SJCRH30 (cell line): ENCODE data around the gene CD34. TPM values are rescaled to one million over a fixed set of nuclear protein-coding genes. Genes with fewer than 3 reads are reported as not detected.

Experiments used
- DNase-seq, 2 experiments: peaks; one replicate each; pipeline ENCODE4 v3.0.0-alpha.2; 2015 to 2020
- H3K27ac ChIP-seq: fragments of 250-450 bp; sonication (Bioruptor Pico); 2 replicates; pipeline ENCODE4 v1.5.1; 2020; ENCODE audit warnings: mild to moderate bottlenecking, moderate library complexity
- H3K27me3 ChIP-seq: fragments of 250-450 bp; sonication (Bioruptor Pico); 2 replicates; pipeline ENCODE4 v1.5.1; 2020; ENCODE audit warnings: mild to moderate bottlenecking, moderate library complexity
- H3K36me3 ChIP-seq: fragments of 250-450 bp; sonication (Bioruptor Pico); 2 replicates; pipeline ENCODE4 v1.5.1; 2020; ENCODE audit warnings: mild to moderate bottlenecking, moderate library complexity
- H3K4me1 ChIP-seq: fragments of 250-450 bp; sonication (Bioruptor Pico); 2 replicates; pipeline ENCODE4 v1.5.1; 2020; ENCODE audit warnings: mild to moderate bottlenecking, moderate library complexity
- H3K4me3 ChIP-seq: fragments of 250-450 bp; sonication (Bioruptor Pico); 2 replicates; pipeline ENCODE4 v1.5.1; 2020; ENCODE audit warnings: mild to moderate bottlenecking, moderate library complexity
- H3K9me3 ChIP-seq: fragments of 250-450 bp; sonication (Bioruptor Pico); replicated peaks from 2 replicates; pipeline ENCODE4 v1.5.1; 2020; ENCODE audit warnings: mild to moderate bottlenecking, moderate library complexity
- total RNA-seq: library from RNA; depleted of rRNA; stranded (reverse); fragments of >200 nt; shearing (Covaris generic); gene quantifications from 2 replicates; pipeline ENCODE4 v1.2.3, GENCODE V29; 2014

CD34 gene
- total RNA-seq, 1 experiment from 2014 or later, result 0.36 TPM

DNA sequence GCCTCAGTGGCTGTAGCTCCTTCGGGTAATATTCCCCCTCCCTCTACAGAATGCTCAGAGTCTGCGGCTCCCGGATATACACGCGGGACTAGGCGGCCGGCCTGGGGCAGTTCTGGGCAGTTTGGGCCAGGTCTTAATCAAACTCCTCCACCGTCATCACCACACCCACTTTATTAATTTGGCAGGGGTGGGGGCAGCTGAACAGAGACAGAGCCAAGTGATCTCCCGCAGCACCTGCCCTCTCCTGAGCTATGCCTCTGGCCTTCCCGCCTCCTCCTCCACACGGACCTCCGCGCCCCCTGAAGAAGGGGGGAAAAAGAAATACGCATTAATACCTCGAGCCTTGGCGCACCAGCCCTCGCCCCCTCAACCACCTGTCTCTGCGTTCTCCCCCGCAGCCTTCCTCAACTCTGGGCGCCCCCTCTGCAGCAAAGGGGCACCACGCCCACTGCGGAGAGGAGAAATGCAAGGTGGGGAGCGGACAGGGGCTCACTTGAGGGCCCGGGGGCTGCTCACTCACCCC, 42.6 kb downstream of the CD34 start:
- Histone ChIP-seq H3K27me3 (peaks cover 5% of the 10 kb centered on the region; the same call in 1 of the 2 replicates), H3K36me3 (no peaks in the 10 kb centered on the region), H3K9me3 (no peaks in the 10 kb centered on the region), H3K27ac (no peak overlapping the region), H3K4me1 (no peaks in the 10 kb centered on the region), H3K4me3 (peak overlapping the region; percentile 66)
- DNase-seq, result no peak

DNA sequence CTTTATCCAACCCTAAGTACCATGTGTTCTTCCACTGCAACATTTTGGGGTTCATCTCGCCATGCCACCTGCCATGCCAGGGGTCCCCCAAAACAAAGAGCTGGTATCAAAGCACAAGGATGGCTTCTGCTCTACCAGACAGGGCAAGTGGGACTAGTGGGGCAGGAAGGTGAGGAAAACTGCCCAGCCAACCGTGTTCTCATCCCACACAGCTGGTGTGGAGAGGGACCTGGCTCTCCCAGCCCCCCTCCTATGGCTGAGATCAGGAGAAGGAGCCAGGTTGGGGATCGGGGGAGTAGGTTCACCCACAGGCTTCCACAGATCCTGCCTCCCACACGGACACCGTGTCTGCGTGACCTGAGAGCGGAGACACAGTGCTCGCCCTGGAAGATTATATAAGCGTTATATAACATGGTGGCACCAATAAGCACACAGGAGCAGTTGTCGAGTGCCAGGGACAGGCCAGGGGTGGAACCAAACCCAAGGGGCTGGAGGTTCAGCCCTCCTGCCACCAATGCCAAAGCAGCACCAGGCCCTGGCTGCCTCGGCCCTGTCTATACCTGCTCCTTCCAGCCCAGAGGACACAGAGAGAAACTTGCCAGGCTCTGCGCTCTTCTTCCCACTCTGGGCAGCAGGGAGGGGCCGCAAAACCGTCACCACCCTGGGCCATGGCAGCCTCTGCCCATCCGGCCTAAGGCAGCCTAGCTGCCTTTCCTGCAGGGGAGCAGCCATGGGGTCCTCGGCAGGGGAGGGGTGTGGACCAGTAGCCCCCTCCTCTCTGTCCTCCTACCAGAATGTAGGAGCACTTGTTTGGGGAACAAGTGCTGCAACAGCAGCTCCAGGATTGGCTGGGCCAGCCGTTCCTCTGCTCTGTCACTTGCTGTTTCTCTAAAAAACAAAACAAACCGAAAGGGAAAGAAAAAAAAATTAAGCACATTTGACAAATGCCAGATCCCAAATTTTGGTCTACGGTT, 43.5 kb downstream of the CD34 start:
- Histone ChIP-seq H3K27me3 (peaks cover 5% of the 10 kb centered on the region; the same call in 1 of the 2 replicates), H3K36me3 (no peaks in the 10 kb centered on the region), H3K27ac (no peak overlapping the region), H3K4me1 (no peaks in the 10 kb centered on the region), H3K9me3 (no peaks in the 10 kb centered on the region), H3K4me3 (no peak overlapping the region)
- DNase-seq, result no peak

DNA sequence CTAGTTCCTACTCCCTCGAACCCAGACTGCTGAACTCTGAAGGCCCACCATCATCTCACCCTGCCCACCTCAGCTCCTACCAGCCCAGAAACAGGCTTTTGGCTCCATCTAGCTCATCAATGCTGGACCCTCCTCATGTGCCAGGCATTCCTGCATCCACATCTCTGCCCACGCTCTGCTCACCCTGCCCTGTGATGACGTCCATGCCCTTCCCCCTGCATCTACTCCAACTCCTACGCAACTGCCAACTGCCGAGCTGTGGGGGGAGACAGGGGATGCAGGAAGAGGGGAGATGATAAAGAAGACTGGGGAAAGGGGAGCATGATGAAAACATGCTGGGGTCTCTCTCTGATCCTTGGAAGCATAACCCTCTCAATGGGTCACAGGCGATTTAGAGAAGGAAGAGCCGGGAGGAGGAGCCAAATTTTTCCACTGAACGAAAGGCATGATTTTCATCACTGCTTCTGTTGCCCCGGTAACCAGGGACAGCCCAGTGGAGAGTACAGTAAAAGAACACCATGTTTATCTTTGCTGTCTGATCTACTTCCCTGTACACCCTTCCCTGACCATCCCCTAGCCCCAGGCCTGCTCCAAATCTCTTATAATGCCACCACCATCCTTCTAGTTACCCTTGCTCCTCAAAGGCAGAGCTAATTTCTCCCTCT, 44.3 kb downstream of the CD34 start:
- Histone ChIP-seq H3K27me3 (peaks cover 5% of the 10 kb centered on the region; the same call in 1 of the 2 replicates), H3K36me3 (no peaks in the 10 kb centered on the region), H3K4me1 (no peaks in the 10 kb centered on the region), H3K4me3 (no peak overlapping the region), H3K27ac (no peak overlapping the region), H3K9me3 (no peaks in the 10 kb centered on the region)
- DNase-seq, result no peak

DNA sequence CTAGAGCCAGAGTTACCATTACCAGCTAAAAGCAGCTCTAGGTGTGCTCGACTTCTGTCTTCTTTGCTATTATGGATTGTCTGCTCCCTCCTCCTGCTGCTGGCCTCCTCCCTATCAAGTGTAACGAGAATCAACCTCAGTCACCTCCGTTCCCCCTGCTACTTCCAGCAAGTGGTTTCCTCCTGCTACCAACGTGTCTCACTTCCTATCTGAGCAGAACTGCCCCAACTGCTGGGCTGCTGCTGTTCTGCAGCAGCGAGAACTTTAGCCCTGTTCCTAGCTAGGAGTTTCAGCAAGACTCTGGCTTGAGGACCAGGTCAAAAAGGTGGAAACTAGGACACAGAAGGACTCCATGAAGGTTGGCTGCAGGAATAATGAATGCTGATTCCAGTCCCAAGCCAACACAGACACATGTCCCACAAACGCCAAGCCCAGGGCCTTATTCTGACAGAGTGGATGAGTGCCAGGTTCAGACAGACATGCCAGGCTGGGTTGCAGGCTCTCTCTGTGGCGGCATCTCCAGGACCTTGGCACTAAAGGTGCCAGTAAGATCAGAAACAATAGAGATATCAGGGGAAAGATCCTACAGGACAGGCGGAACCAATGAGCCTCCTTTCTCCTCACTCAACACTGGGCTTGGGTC, 46.9 kb downstream of the CD34 start:
- no peaks in the 10 kb centered on the region for H3K4me1 ChIP-seq
- H3K9me3 ChIP-seq, result no peaks in the 10 kb centered on the region
- no peaks in the 10 kb centered on the region for H3K36me3 ChIP-seq
- H3K27me3 ChIP-seq, result no peaks in the 10 kb centered on the region; the same call in 1 of the 2 replicates
- H3K27ac ChIP-seq, result no peak overlapping the region
- DNase-seq, result no peak
- no peak overlapping the region for H3K4me3 ChIP-seq

DNA sequence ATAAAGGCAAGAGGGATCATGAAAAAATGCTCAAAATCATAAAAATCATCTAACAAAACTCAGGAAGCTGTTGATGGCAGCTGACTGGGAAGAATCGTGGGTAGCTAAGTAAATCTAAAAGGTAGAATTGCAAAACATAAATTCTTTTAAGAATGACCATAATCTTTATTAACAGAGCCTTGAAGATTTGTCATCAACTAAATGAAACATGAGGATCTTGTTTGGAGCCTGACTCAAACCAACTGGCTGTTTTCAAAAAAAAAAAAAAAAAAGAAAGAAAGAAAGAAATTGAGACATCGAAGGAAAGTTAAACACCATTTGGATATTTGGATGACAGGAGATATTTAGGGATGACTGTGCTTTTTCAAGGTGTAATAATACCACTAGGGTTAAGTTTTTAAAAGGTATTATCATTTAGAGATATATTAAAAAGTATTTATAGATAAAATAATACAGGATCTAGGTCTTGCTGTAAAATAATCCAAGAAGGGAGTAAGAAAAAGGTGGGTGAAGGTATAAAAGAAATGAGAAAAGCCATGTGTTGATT, 48.6 kb downstream of the CD34 start:
- DNase-seq, result no peak
- Histone ChIP-seq H3K27ac (no peak overlapping the region), H3K9me3 (no peaks in the 10 kb centered on the region), H3K36me3 (no peaks in the 10 kb centered on the region), H3K27me3 (no peaks in the 10 kb centered on the region), H3K4me1 (no peaks in the 10 kb centered on the region), H3K4me3 (no peak overlapping the region)

DNA sequence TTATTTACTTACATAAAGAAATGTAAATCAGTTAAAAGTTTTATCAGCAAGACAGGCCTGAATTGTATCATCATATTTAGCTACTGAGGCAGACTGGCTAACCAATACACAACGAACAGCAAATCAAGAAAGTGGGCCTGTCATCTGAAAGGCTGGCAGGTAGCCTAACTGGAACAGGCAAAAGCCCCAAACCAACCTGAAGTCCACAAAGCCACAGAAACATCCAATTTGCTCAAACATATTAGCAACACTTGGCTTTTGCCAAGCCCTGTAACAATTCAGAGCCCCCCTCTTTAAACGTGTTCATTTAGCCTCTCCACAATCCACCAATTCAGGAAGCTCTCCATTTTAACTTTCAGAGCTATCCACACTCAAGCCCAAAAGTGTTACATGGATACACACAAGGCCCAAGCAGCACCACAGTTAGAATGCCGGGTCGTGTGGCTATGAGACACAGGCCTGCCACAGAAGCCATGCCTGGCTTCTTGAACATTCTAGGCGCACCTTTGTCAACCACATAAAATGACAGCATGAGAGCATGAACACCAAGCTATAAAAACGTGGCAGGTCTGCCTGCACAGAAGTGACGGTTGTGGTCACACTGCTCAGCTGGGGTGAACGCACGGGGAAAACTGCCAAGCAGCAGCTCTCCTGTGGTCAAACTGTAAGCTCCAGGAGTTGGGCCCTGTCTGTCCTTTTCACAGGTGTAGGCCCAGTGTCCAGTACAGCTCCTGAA, 49.3 kb downstream of the CD34 start:
- Histone ChIP-seq H3K27ac (no peak overlapping the region), H3K36me3 (no peaks in the 10 kb centered on the region), H3K4me3 (no peak overlapping the region), H3K27me3 (no peaks in the 10 kb centered on the region), H3K9me3 (no peaks in the 10 kb centered on the region), H3K4me1 (no peaks in the 10 kb centered on the region; the same call in 1 of the 2 replicates)
- DNase-seq, result no peak

DNA sequence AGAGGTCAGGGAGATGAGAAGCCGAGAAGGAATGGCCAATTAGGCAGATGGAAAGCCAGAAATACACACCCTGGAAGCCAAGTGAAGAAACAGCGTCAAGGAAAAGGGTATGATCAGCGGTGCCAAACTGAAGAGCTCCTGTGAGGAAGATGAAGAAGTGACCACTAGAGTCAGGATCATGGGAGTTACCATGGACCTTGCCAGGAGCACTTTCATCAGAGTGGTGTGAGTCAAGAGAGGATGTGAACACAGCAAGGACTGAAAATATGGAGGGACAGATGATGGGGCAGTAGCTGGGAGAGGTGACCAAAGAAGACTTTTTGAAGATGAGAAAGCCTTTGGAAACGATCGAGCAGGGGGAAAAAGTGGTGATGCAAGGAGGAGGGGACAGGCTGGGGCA, 50.4 kb downstream of the CD34 start:
- Histone ChIP-seq H3K4me3 (no peak overlapping the region), H3K27me3 (no peaks in the 10 kb centered on the region), H3K4me1 (no peaks in the 10 kb centered on the region; the same call in 1 of the 2 replicates), H3K9me3 (no peaks in the 10 kb centered on the region), H3K27ac (no peak overlapping the region), H3K36me3 (no peaks in the 10 kb centered on the region)
- no peak for DNase-seq

DNA sequence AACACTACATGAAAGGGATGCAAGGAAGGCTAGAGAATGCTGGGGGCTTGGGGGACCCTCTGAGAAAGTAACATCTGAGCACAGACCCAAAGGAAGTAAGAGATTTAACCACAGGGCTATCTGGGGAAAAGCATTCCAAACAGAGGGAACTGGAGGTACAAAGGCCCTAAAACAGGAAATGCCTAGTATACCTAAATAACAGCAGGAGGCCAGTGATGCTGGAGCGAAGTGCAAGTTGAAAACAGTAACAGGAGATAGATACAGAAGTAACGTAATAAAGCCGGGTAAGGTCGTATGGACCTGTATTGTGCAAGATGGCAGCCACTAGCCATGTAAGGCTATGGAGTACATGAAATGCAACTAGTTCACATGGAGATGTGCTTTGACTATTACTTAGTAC, 52.1 kb downstream of the CD34 start:
- H3K4me1 ChIP-seq, result peaks cover 3% of the 10 kb centered on the region
- H3K27me3 ChIP-seq, result no peaks in the 10 kb centered on the region
- no peaks in the 10 kb centered on the region for H3K9me3 ChIP-seq
- no peak overlapping the region for H3K27ac ChIP-seq
- no peak overlapping the region for H3K4me3 ChIP-seq
- no peak for DNase-seq
- no peaks in the 10 kb centered on the region for H3K36me3 ChIP-seq

DNA sequence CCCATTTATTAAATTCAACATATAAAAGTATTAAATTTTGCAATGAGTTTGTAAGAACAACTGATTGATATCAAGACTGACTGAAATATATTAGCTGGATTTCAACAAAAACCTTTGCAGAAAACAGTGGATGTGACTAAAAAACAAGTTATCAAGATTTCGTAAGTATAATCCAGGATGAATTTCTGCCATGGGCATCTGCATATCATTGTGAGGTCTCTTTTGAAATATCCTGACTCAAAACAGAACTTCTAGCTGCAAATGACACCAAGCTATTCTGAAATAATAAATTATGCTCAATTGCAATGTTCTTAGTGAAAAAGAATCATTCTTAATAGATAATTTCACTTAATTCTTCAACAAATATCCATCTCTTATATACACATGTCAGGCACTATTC, 52.6 kb downstream of the CD34 start:
- Histone ChIP-seq H3K27ac (no peak overlapping the region), H3K4me1 (peaks cover 8% of the 10 kb centered on the region), H3K9me3 (no peaks in the 10 kb centered on the region), H3K4me3 (no peak overlapping the region), H3K27me3 (no peaks in the 10 kb centered on the region), H3K36me3 (no peaks in the 10 kb centered on the region)
- DNase-seq, result no peak

DNA sequence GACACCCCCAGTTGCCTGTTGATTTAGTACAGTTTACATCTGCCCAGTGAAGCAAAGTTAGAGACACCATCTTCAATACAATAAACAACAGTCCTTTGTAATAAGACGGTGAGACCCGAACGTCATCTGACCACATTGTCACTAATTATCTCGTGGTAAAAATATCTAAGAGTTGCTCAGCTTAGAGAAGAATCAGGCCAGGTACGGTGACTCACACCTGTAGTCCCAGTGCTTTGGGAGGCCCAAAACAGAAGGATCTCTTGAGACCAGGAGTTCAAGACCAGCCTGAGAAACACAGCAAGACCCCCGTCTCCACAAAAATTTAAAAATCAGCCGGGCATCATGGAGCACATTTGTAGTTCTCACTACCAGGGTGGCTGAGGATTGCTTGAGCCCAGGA, 53.5 kb downstream of the CD34 start:
- DNase-seq, result no peak

DNA sequence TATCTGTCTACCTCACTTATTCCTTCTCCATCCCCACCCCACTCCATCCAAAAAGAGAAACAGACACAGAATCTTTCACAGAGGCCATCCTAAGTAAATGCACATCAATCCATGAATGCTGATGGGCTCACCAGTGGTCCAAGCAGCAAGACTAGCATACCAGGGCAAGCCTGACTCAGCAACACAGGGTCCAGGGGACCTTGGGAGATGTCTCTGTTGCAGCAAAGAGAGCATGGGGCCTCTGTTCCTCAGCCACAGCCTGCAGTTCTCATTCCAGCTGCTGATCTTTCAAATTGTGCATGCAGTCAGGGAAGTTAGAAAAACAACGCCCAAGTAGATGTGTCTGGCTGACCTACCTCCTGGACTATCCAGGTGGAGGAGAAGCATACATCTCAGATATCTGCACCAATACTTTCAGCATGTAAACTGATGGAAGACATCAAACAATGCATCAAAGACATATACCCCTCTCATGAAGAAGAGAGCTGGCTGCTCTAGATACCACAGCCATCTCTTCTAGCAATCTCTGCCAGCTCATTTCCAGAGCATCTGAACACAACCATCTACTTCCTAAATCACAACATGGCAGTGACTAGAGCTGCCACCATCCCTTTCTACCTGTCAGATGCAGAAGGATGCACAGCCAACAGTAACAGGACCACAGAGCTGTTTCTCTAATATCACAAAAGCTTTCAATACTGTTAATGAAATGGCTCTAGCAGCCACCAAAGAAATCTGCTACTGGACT, 54.5 kb downstream of the CD34 start:
- Histone ChIP-seq H3K4me1 (peaks cover 15% of the 10 kb centered on the region), H3K27ac (no peak overlapping the region), H3K36me3 (no peaks in the 10 kb centered on the region), H3K4me3 (no peak overlapping the region), H3K27me3 (no peaks in the 10 kb centered on the region), H3K9me3 (no peaks in the 10 kb centered on the region)
- no peak for DNase-seq

More for the DNA sequence above, 53.5 kb downstream of the CD34 start:
- Histone ChIP-seq H3K27me3 (no peaks in the 10 kb centered on the region), H3K4me3 (no peak overlapping the region), H3K4me1 (peaks cover 15% of the 10 kb centered on the region), H3K27ac (no peak overlapping the region), H3K36me3 (no peaks in the 10 kb centered on the region), H3K9me3 (no peaks in the 10 kb centered on the region)

DNA sequence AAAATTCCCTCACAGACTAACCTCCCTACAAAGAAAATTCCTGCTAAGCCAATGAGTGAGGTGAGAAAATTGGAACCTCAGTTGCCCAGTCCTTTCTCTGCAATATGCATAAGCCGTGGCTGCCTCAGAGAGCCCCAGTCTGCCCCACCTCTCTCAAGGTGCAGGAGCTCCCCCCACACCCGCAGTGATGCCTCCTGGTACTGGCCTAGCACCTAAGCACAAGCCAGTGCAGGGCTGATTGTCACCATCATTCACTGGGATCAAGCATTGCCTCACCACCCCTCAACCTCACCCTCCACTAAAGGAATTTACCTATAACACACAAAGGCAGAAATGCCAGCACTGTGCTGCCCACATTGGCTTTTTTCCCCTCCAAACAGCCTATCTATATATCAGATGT, 56.9 kb downstream of the CD34 start:
- DNase-seq, result no peak
- no peak overlapping the region for H3K4me3 ChIP-seq
- H3K4me1 ChIP-seq, result peaks cover 15% of the 10 kb centered on the region
- H3K27ac ChIP-seq, result no peak overlapping the region
- no peaks in the 10 kb centered on the region for H3K27me3 ChIP-seq
- H3K9me3 ChIP-seq, result no peaks in the 10 kb centered on the region
- no peaks in the 10 kb centered on the region for H3K36me3 ChIP-seq

DNA sequence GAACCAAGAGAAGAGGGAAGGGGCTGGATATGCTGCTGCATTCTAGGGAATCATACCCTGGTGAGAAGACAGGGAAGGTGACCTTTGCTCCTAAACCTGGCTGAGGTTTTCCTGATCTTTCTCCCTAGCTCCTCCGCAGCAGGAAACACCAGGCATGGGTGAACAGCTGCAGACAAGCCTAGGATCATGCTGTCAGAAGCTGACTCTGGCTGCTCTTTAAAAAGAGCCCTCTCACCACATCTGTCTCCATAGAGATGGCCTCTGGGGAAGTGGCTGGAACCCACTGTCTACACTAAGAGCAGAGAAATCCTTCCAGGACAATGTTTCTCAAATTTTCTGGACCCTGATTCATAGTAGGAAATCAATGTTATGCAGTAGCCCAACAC, 57.6 kb downstream of the CD34 start:
- peak; percentile 61 to 76 for DNase-seq
- Histone ChIP-seq H3K36me3 (no peaks in the 10 kb centered on the region), H3K4me1 (peaks cover 15% of the 10 kb centered on the region), H3K9me3 (no peaks in the 10 kb centered on the region), H3K27ac (no peak overlapping the region), H3K27me3 (no peaks in the 10 kb centered on the region), H3K4me3 (no peak overlapping the region)
